Upper lobe of left lung (tissue), 4 donors: ENCODE data around the gene PKD2L1.

Experiments used
- POLR2A ChIP-seq, 4 donors: fragments of 450-650 bp; IDR thresholded peaks; one replicate each; pipeline ENCODE4 v1.5.1; 2016 to 2017; ENCODE audit warnings: antibody characterized with exemption in 4 of 4, mild to moderate bottlenecking in 2 of 4
- TF ChIP-seq, protein P1 (sequence below), 6 experiments: fragments of 450-650 bp in 4 of 6; fragments of 200-600 bp in 2 of 6; sonication (generic) in 2 of 6; IDR thresholded peaks; one replicate each; pipeline ENCODE4 v1.5.1; 2016 to 2019; ENCODE audit warnings: antibody characterized with exemption in 6 of 6

GRCh38 chr10:100359030-100359432 is 29.0 kb upstream of the PKD2L1 start:
- TF ChIP-seq POLR2A (IDR thresholded peaks at IDR 0.05), result no peak
- TF ChIP-seq, protein P1, sequence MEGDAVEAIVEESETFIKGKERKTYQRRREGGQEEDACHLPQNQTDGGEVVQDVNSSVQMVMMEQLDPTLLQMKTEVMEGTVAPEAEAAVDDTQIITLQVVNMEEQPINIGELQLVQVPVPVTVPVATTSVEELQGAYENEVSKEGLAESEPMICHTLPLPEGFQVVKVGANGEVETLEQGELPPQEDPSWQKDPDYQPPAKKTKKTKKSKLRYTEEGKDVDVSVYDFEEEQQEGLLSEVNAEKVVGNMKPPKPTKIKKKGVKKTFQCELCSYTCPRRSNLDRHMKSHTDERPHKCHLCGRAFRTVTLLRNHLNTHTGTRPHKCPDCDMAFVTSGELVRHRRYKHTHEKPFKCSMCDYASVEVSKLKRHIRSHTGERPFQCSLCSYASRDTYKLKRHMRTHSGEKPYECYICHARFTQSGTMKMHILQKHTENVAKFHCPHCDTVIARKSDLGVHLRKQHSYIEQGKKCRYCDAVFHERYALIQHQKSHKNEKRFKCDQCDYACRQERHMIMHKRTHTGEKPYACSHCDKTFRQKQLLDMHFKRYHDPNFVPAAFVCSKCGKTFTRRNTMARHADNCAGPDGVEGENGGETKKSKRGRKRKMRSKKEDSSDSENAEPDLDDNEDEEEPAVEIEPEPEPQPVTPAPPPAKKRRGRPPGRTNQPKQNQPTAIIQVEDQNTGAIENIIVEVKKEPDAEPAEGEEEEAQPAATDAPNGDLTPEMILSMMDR (IDR thresholded peaks at IDR 0.05), result no peak
